Upper lobe of left lung (tissue), 4 donors: ENCODE data around the gene CHST6.

ENCODE experiments used
- POLR2A ChIP-seq, 4 donors: fragments of 450-650 bp; IDR thresholded peaks; one replicate each; pipeline ENCODE4 v1.5.1; 2016 to 2017; ENCODE audit warnings: antibody characterized with exemption in 4 of 4, mild to moderate bottlenecking in 2 of 4
- POLR2AphosphoS5 ChIP-seq, 2 donors: sonication (generic); formaldehyde crosslinking; IDR thresholded peaks; one replicate each; pipeline ENCODE4 v1.5.1; 2017; ENCODE audit warnings: antibody characterized with exemption in 2 of 2
- TF ChIP-seq, protein P1 (sequence below), 6 experiments: fragments of 450-650 bp in 4 of 6; fragments of 200-600 bp in 2 of 6; sonication (generic) in 2 of 6; IDR thresholded peaks; one replicate each; pipeline ENCODE4 v1.5.1; 2016 to 2019; ENCODE audit warnings: antibody characterized with exemption in 6 of 6

DNA sequence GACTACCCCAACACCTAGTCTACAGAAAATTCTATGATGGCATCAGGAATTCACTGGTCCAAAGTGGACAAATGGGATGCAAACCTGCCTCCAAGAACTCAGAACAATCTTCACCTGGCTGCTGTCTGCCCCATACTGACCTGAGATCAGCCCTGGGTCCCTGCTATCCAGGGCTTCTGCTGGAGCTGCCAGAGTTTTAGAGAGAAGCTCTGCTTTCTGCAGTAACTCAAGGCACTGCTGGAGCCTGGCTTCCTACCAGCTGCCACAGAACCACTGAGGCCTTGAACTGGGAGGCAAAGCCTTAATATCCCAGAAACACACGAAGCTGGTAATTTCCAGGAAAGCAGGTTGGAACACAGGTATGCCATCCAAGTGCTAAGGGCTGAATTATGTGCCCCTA lies 38.3 kb downstream of the CHST6 start:
- TF ChIP-seq POLR2AphosphoS5 (IDR thresholded peaks at IDR 0.05): no peak
- TF ChIP-seq, protein P1, sequence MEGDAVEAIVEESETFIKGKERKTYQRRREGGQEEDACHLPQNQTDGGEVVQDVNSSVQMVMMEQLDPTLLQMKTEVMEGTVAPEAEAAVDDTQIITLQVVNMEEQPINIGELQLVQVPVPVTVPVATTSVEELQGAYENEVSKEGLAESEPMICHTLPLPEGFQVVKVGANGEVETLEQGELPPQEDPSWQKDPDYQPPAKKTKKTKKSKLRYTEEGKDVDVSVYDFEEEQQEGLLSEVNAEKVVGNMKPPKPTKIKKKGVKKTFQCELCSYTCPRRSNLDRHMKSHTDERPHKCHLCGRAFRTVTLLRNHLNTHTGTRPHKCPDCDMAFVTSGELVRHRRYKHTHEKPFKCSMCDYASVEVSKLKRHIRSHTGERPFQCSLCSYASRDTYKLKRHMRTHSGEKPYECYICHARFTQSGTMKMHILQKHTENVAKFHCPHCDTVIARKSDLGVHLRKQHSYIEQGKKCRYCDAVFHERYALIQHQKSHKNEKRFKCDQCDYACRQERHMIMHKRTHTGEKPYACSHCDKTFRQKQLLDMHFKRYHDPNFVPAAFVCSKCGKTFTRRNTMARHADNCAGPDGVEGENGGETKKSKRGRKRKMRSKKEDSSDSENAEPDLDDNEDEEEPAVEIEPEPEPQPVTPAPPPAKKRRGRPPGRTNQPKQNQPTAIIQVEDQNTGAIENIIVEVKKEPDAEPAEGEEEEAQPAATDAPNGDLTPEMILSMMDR (IDR thresholded peaks at IDR 0.05): no peak
- TF ChIP-seq POLR2A (IDR thresholded peaks at IDR 0.05): no peak
